ENCODE results near the gene SLC7A5.
"Not testable (repeated sequence)": the region's sequence is repeated elsewhere in the genome, so short reads cannot be mapped to it uniquely, and the experiment has no call there.

- TF ChIP-seq CTCF (IDR thresholded peaks at IDR 0.05; ENCODE audit: borderline replicate concordance, extremely low read depth, low read length, poor library complexity, severe bottlenecking); EZH2 (IDR thresholded peaks at IDR 0.05; ENCODE audit: borderline replicate concordance, low read depth, low read length, severe bottlenecking): not testable (repeated sequence)
Observed at GRCh38 chr16:87887931-87888330, 18.6 kb upstream of the SLC7A5 start.
